Measurements from ENCODE around the gene NDUFS1. TPM values are rescaled to one million over a fixed set of nuclear protein-coding genes. Genes with fewer than 3 reads are reported as not detected.
"Not testable (repeated sequence)": the region's sequence is repeated elsewhere in the genome, so short reads cannot be mapped to it uniquely, and the experiment has no call there.

Gene NDUFS1
- total and polyA plus RNA-seq, 5 experiments from 2014 or later, result 34.3 to 69.9 (median 45.9) TPM

DNA sequence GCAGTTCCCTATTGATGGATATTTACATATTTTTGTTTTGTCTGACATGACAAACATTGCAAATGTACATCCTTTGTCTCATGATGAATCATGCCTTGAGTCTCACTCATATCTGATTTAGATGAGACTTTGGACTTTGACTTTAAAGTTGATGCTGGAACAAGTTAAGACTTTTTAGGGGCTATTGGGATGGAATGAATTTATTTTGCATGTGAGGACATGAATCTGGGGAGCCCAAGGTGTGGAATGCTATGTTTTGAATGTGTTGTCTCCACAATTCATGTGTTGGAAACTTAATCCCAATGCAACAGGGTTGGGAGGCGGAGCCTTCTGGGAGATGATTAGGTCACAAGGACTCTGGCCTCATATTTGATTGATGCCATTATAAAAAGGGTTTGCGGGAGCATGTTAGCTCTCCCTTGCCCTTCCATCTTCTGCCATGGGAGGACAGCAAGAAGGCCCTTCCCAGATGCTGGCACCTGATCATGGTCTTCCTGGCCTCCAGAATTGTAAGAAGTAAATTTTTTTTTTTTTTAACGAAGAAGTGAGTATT, 44.1 kb downstream of the NDUFS1 start:
- ATAC-seq, result no peak
- Mint-ChIP-seq H3K36me3 (peaks cover 15 to 24% (median 23%) of the 10 kb centered on the region in 3 donors), H3K4me1 (no peaks in the 10 kb centered on the region), H3K4me3 (no peak overlapping the region), H3K27me3 (no peaks in the 10 kb centered on the region), H3K27ac (peak overlapping the region in 2 of 10 donors; percentile 4 to 11), H3K9me3 (peaks cover 0 to 14% (median 3%) of the 10 kb centered on the region in 9 donors)
- no peak for DNase-seq
- POLR2A ChIA-PET, result interaction anchor here (1.1 to 2.2 kb wide), 2 partner anchors 20 to 28 kb away, joined by 3 to 4 read pairs; no protein-coding TSS in a partner anchor

DNA sequence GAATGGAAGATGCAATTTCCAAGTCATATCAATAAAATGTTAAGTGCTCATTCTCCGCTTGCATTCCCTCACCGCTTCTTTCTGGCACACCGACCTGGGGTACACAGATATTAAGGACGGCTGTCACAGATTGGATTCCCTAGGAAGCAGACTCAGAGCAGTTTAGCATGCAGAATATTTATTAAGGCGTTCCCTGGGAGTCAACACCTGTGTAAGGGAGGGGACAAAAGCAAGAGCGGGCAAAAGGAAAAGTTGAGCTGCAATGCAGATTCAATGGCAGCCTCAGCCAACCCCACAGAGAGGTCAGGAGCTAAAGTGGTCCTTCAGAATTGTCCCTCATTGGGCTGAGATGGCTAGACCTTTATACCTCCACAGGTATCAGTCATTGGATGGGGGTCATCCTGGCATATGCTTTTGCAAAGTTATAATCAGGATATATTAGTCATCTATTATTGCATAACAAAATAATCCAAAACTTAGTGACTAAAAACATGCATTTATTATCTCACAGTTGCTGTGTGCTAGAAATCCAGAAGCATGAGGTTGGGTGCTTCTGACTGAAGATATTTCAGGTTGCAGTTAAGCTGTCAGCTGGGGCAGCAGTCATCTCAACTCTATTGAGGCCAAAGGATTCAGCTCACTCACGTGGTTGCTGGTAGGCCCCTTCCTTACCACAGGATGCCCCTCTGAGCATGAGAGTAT, 46.2 kb downstream of the NDUFS1 start:
- Mint-ChIP-seq H3K9me3 (peaks cover 0 to 9% (median 0%) of the 10 kb centered on the region in 9 donors), H3K27me3 (no peaks in the 10 kb centered on the region), H3K4me3 (no peak overlapping the region), H3K4me1 (no peaks in the 10 kb centered on the region), H3K36me3 (peaks cover 12 to 18% (median 17%) of the 10 kb centered on the region in 3 donors), H3K27ac (no peak overlapping the region)
- POLR2A ChIA-PET, result interaction anchor here (2.2 kb wide), 1 partner anchor 26 kb away, joined by 4 read pairs; no protein-coding TSS in a partner anchor
- DNase-seq (no peak), ATAC-seq (no peak)

DNA sequence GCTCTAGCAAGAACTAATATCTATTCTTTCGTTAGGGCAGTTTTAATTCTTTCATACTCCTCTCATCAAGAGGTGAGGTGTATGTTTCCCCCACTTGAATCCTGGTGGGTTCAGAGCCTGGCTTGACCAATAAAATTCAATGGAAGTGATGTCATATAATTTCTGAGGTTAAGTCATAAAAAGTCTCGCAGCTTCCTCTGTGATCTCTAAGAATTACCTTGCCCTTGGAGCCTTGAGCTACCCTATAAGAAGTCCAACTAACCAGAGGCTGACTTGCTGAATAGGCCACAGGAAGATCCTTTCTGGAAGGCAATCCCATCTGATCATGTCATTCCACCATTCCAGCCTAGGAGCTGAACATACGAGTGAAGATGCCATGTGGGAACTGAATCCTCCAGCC, 47.1 kb downstream of the NDUFS1 start:
- Mint-ChIP-seq H3K4me1 (no peaks in the 10 kb centered on the region), H3K27me3 (no peaks in the 10 kb centered on the region), H3K36me3 (peaks cover 12 to 18% (median 17%) of the 10 kb centered on the region in 3 donors), H3K9me3 (peaks cover 0 to 9% (median 0%) of the 10 kb centered on the region in 9 donors), H3K27ac (no peak overlapping the region), H3K4me3 (no peak overlapping the region)
- DNase-seq, result no peak
- POLR2A ChIA-PET, result no interaction called here
- ATAC-seq, result no peak

DNA sequence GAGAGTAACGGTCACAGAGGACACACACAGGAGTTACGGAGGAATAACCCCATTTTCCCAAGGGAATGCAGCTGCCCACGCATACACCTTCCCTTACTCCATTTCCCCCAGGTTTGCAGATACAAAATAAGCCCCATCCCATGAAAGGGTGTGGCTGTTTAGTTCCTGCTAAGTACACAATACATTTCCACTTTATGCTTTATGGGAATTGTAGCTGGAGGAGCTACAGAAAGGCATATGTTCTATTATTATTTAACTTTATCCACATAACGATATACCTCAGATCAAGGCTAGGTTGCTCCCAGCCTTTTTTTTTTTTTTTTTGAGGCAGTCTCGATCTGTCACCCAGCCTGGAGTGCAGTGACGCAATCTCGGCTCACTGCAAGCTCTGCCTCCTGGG, 50.5 kb downstream of the NDUFS1 start:
- H3K27ac Mint-ChIP-seq, result no peak overlapping the region
- peaks cover 0 to 9% (median 0%) of the 10 kb centered on the region in 9 donors for H3K9me3 Mint-ChIP-seq
- H3K4me3 Mint-ChIP-seq, result no peak overlapping the region
- H3K36me3 Mint-ChIP-seq, result peaks cover 8 to 18% (median 11%) of the 10 kb centered on the region in 3 donors
- no peaks in the 10 kb centered on the region for H3K27me3 Mint-ChIP-seq
- ATAC-seq, result no peak
- no peaks in the 10 kb centered on the region for H3K4me1 Mint-ChIP-seq
- POLR2A ChIA-PET, result interaction anchor here (0.6 kb wide), 1 partner anchor 24 kb away, joined by 5 read pairs; no protein-coding TSS in a partner anchor
- no peak for DNase-seq

DNA sequence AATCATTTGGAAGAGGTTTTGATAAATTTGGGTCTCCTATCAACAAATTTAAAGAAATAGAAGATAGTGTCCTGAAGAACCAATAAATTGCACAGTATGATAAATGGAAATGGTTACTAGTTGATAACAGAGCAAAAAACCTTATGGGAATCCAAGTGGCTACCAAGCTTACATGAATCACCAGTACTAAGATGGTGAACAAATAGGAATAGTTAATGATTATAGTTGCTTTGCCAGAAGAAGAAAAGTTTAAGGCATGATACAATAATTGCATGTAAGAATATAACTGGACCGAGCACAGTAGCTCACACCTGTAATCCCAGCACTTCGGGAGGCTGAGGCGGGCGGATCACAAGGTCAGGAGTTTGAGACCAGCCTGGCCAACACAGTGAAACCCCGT, 53.7 kb downstream of the NDUFS1 start:
- DNase-seq (no peak), ATAC-seq (no peak)
- POLR2A ChIA-PET, result no interaction called here
- Mint-ChIP-seq H3K27me3 (no peaks in the 10 kb centered on the region), H3K27ac (no peak overlapping the region), H3K4me3 (no peak overlapping the region), H3K9me3 (no peaks in the 10 kb centered on the region), H3K4me1 (no peaks in the 10 kb centered on the region), H3K36me3 (peaks cover 0 to 9% (median 6%) of the 10 kb centered on the region in 3 donors)

DNA sequence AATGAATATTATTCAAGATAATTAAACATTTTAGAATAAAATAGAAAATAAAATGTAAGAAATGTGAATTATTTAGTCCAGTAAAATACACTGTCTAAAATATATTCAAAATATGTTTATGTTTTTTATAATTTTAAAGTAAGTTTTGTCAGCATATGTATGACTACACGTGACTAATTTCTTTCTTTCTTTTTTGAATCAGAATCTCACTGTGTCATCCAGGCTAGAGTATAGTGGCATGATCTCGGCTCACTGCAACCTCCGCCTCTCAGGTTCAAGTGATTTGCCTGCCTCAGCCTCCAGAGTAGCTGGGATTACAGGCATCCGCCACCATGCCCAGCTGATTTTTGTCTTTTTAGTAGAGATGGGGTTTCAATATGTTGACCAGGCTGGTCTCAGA, 54.2 kb downstream of the NDUFS1 start:
- Mint-ChIP-seq H3K4me1 (no peaks in the 10 kb centered on the region), H3K4me3 (no peak overlapping the region), H3K9me3 (no peaks in the 10 kb centered on the region), H3K36me3 (peaks cover 0 to 9% (median 6%) of the 10 kb centered on the region in 3 donors), H3K27ac (no peak overlapping the region), H3K27me3 (no peaks in the 10 kb centered on the region)
- POLR2A ChIA-PET, result no interaction called here
- ATAC-seq, result no peak
- DNase-seq, result no peak

DNA sequence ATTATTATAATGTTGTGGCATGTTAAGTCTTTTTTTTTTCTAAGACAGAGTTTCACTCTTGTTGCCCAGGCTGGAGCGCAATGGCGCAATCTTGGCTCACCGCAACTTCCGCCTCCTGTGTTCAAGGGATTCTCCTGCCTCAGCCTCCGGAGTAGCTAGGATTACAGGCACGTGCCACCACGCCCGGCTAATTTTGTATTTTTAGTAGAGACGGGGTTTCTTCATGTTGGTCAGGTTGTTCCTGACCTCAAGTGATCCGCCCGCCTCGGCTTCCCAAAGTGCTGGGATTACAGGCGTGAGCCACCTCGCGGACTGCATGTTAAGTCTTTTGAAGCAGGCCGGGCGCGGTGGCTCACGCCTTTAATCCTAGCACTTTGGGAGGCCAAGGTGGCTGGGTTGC, 60.4 kb downstream of the NDUFS1 start:
- ATAC-seq, POLR2A ChIA-PET, H3K27me3 Mint-ChIP-seq: not testable (repeated sequence)

DNA sequence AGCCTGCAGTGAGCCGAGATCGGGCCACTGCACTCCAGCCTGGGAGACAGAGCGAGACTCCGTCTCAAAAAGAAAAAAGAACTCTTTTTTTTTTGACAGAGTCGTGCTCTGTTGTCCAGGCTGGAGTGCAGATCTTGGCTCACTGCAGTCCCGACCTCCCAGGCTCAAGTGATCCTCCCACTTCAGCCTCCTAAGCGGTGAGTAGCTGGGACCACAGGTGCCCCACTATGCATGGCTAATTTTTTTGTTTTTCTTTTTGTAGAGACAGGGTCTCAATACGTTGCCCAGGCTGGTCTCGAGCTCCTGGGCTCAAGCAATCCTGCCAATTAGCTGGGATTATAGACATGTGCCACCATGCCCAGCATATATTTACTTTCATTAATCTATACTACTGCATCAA, 60.8 kb downstream of the NDUFS1 start:
- Mint-ChIP-seq H3K4me3 (no peak overlapping the region), H3K27me3 (no peaks in the 10 kb centered on the region), H3K27ac (no peak overlapping the region), H3K9me3 (no peaks in the 10 kb centered on the region), H3K4me1 (peaks cover 0 to 3% (median under 1%) of the 10 kb centered on the region in 4 donors), H3K36me3 (peaks cover 0 to 6% (median 0%) of the 10 kb centered on the region in 3 donors)
- POLR2A ChIA-PET, result no interaction called here
- ATAC-seq (no peak), DNase-seq (no peak)

More for the DNA sequence above, 60.4 kb downstream of the NDUFS1 start:
- H3K27ac Mint-ChIP-seq, H3K9me3 Mint-ChIP-seq, H3K4me3 Mint-ChIP-seq, DNase-seq, H3K36me3 Mint-ChIP-seq, H3K4me1 Mint-ChIP-seq: not testable (repeated sequence)

DNA sequence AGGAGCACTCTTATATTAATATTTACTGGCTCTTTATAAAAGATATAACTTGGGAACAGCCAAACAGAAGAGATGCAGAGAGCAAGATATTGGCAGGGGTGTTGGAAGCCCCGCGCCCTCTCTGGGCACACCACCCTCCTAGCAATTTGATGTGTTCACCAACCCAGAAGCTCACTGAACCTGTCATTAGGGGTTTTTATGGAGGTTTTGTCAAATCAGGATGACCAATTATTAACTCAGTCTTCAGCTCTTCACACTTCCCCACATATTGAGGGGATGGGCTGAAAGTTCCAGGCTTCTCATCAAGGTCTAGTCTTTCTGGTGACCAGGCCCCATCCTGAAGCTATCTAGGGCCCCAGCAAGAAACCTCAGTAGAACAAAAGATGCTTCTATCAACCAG, 62.4 kb downstream of the NDUFS1 start:
- H3K9me3 Mint-ChIP-seq, result no peaks in the 10 kb centered on the region
- POLR2A ChIA-PET, result interaction anchor here (2.0 kb wide), 1 partner anchor 11 kb away, joined by 9 read pairs; the partner anchor contains the start of gene INO80D
- no peak overlapping the region for H3K4me3 Mint-ChIP-seq
- ATAC-seq (no peak), DNase-seq (no peak)
- no peaks in the 10 kb centered on the region for H3K36me3 Mint-ChIP-seq
- H3K4me1 Mint-ChIP-seq, result peaks cover 0 to 7% (median 4%) of the 10 kb centered on the region in 4 donors
- no peaks in the 10 kb centered on the region for H3K27me3 Mint-ChIP-seq
- H3K27ac Mint-ChIP-seq, result no peak overlapping the region

DNA sequence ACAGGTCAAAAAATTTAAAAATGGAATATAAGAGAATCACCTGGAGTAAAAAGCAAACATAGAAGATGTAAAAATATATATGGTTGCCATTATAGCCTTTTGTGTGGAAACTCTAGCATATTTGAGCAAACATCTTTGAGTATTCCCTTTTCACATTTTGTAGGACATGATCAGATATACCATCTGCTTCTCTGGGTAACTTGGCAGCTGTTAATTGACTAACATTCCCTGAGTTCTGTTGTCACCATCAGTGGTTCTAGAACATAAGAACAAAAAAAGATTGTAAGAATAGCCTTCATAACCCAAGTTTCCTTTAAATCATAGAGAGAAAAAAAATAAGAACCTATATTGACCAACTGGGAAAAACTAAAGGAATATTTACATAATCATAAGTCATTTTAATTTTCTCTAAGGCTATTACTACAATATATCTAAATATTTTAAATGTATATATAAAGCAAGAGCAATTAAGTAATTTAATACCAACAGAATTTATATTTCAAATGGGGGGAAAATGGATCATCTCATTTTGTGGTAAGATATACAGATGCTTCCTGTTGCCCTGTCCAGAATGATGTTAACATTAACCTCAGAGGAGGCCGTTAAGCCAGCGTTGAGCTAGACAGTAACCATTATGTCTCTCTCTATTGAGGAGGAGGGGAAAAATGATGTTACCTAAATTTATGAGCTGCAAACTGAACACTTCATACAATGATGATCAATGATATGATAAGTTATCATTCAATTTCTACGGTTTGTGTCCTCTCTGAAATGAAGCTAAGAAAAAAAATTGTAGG, 63.5 kb downstream of the NDUFS1 start:
- ATAC-seq (no peak), DNase-seq (no peak)
- no peaks in the 10 kb centered on the region for H3K27me3 Mint-ChIP-seq
- no peak overlapping the region for H3K4me3 Mint-ChIP-seq
- POLR2A ChIA-PET, result interaction anchor here (1.5 to 2.0 kb wide), 2 partner anchors 10 kb away, joined by 4 to 9 read pairs; partner anchors contain the start of gene INO80D
- H3K36me3 Mint-ChIP-seq, result peaks cover 0 to 3% (median 0%) of the 10 kb centered on the region in 3 donors
- H3K9me3 Mint-ChIP-seq, result no peaks in the 10 kb centered on the region
- peaks cover 0 to 7% (median 4%) of the 10 kb centered on the region in 4 donors for H3K4me1 Mint-ChIP-seq
- no peak overlapping the region for H3K27ac Mint-ChIP-seq

DNA sequence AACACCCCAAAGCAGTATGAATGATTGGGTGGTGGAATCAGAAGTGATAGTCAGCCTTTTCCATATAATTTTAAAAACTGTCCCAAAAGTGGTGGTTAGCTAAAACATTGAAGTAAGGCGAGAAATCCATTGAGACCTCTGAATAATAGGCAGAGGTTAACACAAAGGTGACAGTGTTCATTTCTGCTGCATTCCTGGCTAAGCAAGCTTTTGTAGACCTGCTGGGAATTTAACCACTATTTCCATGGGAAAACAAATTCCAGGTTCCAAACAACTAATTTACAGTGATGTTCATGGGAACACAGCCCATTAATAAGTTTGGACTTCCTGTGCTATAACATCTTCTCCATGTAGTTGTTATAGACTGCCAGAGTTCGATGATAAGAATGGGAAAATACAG, 66.9 kb downstream of the NDUFS1 start:
- H3K27ac Mint-ChIP-seq, result peak overlapping the region in 1 of 10 donors; percentile 37
- POLR2A ChIA-PET, result no interaction called here
- H3K9me3 Mint-ChIP-seq, result no peaks in the 10 kb centered on the region
- ATAC-seq, result no peak
- no peak overlapping the region for H3K4me3 Mint-ChIP-seq
- no peak for DNase-seq
- peaks cover 0 to 14% (median 0%) of the 10 kb centered on the region in 3 donors for H3K36me3 Mint-ChIP-seq
- H3K27me3 Mint-ChIP-seq, result no peaks in the 10 kb centered on the region
- peaks cover 2 to 18% (median 14%) of the 10 kb centered on the region in 4 donors for H3K4me1 Mint-ChIP-seq

DNA sequence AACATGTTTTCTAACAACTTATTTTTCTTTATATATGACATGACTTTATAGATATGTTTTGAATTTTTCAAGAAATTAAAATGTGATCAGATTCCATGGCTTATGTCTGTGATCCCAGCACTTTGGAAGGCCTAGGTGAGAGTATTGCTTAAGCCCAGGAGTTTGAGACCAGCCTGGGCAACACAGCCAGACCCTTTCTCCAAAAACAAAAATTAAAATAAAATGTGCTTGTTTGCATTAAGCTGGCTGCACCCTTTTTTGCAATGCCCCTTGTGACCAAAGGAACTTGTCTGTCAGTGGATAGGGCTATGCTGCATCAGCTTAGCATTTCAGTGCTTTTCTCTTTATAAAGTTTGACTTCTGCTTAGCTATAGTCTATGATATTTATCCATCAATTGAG, 71.0 kb downstream of the NDUFS1 start:
- no peaks in the 10 kb centered on the region for H3K27me3 Mint-ChIP-seq
- H3K4me3 Mint-ChIP-seq, result peak overlapping the region in 9 of 10 donors; percentile 19 to 55 (median 43)
- peaks cover 0 to 14% (median 0%) of the 10 kb centered on the region in 3 donors for H3K36me3 Mint-ChIP-seq
- POLR2A ChIA-PET, result interaction anchor here (1.8 to 5.3 kb wide), 2 partner anchors 26 to 72 kb away, joined by 4 to 26 read pairs; partner anchors contain the start of genes EEF1B2 and NDUFS1
- no peaks in the 10 kb centered on the region for H3K9me3 Mint-ChIP-seq
- DNase-seq, result no peak
- peaks cover 20 to 38% (median 28%) of the 10 kb centered on the region in 4 donors for H3K4me1 Mint-ChIP-seq
- H3K27ac Mint-ChIP-seq, result peak overlapping the region in 5 of 10 donors; percentile 10 to 84 (median 71)
- no peak for ATAC-seq
